Measurements from ENCODE around the gene CES1.
"Not testable (repeated sequence)": the region's sequence is repeated elsewhere in the genome, so short reads cannot be mapped to it uniquely, and the experiment has no call there.

Gene CES1

DNA sequence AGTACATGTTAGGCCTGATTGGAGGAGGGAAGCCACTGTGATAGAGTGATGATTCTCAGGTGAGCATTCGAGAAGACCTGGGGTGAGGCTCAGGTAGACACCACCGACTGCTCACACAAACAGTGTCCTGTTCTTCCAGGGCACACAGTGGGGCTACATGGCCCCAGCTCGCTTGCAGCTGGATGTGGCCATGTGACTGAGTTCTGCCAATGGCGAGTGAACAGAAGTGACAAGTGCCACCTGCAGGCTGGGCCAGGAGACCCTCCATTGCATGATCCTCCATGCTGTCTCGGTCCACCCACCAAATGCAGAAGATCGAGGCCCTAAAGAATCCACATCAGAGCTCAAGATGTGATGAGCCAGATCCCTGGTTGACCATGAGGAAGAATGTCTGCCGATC is 36.1 kb upstream of the CES1 start:
- TF ChIP-seq EZH2 (IDR thresholded peaks at IDR 0.05; ENCODE audit: borderline replicate concordance, low read length): no peak
- TF ChIP-seq, protein P1, sequence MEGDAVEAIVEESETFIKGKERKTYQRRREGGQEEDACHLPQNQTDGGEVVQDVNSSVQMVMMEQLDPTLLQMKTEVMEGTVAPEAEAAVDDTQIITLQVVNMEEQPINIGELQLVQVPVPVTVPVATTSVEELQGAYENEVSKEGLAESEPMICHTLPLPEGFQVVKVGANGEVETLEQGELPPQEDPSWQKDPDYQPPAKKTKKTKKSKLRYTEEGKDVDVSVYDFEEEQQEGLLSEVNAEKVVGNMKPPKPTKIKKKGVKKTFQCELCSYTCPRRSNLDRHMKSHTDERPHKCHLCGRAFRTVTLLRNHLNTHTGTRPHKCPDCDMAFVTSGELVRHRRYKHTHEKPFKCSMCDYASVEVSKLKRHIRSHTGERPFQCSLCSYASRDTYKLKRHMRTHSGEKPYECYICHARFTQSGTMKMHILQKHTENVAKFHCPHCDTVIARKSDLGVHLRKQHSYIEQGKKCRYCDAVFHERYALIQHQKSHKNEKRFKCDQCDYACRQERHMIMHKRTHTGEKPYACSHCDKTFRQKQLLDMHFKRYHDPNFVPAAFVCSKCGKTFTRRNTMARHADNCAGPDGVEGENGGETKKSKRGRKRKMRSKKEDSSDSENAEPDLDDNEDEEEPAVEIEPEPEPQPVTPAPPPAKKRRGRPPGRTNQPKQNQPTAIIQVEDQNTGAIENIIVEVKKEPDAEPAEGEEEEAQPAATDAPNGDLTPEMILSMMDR (IDR thresholded peaks at IDR 0.05; ENCODE audit: low read length): no peak
- Histone ChIP-seq H3K4me2 (ENCODE audit: low read length) (no peak overlapping the region), H3K4me1 (ENCODE audit: insufficient read depth, low read length, severe bottlenecking) (no peaks in the 10 kb centered on the region), H3K27ac (ENCODE audit: low read depth, low read length, poor library complexity, severe bottlenecking) (no peak overlapping the region), H4K20me1 (ENCODE audit: insufficient read depth, low read length) (no peaks in the 10 kb centered on the region), H3K9me3 (ENCODE audit: low read length) (no peaks in the 10 kb centered on the region), H3K9me2 (ENCODE audit: low read depth, low read length) (no peaks in the 10 kb centered on the region), H3K9ac (ENCODE audit: low read length) (no peak overlapping the region), H3F3A (ENCODE audit: insufficient read depth, low read length) (no peaks in the 10 kb centered on the region), H3K36me3 (ENCODE audit: insufficient read depth, low read length) (no peaks in the 10 kb centered on the region), H3K79me2 (ENCODE audit: insufficient read depth, low read length) (no peaks in the 10 kb centered on the region), H3K27me3 (ENCODE audit: insufficient read depth, low read length) (no peaks in the 10 kb centered on the region), H2AFZ (ENCODE audit: low read length) (no peak overlapping the region), H3K4me3 (ENCODE audit: low read depth, low read length, poor library complexity, severe bottlenecking) (no peak overlapping the region)

- Histone ChIP-seq H4K20me1 (ENCODE audit: insufficient read depth, low read length) (no peaks in the 10 kb centered on the region), H3K9ac (ENCODE audit: low read length) (no peak overlapping the region), H3K4me2 (ENCODE audit: low read length) (no peak overlapping the region), H2AFZ (ENCODE audit: low read length) (no peak overlapping the region), H3K27ac (ENCODE audit: low read depth, low read length, poor library complexity, severe bottlenecking) (no peak overlapping the region), H3K9me2 (ENCODE audit: low read depth, low read length) (no peaks in the 10 kb centered on the region), H3K36me3 (ENCODE audit: insufficient read depth, low read length) (no peaks in the 10 kb centered on the region), H3K9me3 (ENCODE audit: low read length) (no peaks in the 10 kb centered on the region), H3K79me2 (ENCODE audit: insufficient read depth, low read length) (no peaks in the 10 kb centered on the region), H3F3A (ENCODE audit: insufficient read depth, low read length) (no peaks in the 10 kb centered on the region), H3K4me3 (ENCODE audit: low read depth, low read length, poor library complexity, severe bottlenecking) (no peak overlapping the region), H3K4me1 (ENCODE audit: insufficient read depth, low read length, severe bottlenecking) (no peaks in the 10 kb centered on the region), H3K27me3 (ENCODE audit: insufficient read depth, low read length) (no peaks in the 10 kb centered on the region)
- no peak for TF ChIP-seq EZH2 (IDR thresholded peaks at IDR 0.05; ENCODE audit: borderline replicate concordance, low read length)
- TF ChIP-seq, protein P1 (IDR thresholded peaks at IDR 0.05; ENCODE audit: low read length): no peak
These were observed 35.2 kb upstream of the CES1 start for GRCh38 chr16:55868137-55868536.

DNA sequence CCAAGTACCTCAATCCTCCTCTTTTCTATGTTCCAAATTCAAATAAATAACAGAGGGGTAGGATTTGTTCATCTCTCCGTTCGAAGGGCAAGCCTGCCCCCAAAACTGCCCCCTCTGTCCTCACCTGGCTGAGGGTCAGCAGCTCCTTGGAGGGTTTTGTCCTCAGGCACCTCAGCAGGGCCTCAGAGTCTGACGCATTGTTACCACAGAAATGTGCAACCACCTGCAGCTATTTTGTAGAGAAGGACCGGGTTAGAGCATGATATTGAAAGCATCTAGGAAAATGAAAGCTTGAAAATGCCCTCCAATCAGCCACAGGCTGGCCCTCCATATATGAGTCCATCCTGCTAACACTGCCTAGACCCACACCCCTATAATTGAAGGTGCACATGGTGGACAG is 28.4 kb upstream of the CES1 start:
- Histone ChIP-seq H3K9me3 (ENCODE audit: low read length) (no peaks in the 10 kb centered on the region), H3K27ac (ENCODE audit: low read depth, low read length, poor library complexity, severe bottlenecking) (no peak overlapping the region), H3K27me3 (ENCODE audit: insufficient read depth, low read length) (no peaks in the 10 kb centered on the region), H2AFZ (ENCODE audit: low read length) (no peak overlapping the region), H3K4me3 (ENCODE audit: low read depth, low read length, poor library complexity, severe bottlenecking) (no peak overlapping the region), H3K36me3 (ENCODE audit: insufficient read depth, low read length) (no peaks in the 10 kb centered on the region), H3F3A (ENCODE audit: insufficient read depth, low read length) (no peaks in the 10 kb centered on the region), H3K4me1 (ENCODE audit: insufficient read depth, low read length, severe bottlenecking) (no peaks in the 10 kb centered on the region), H4K20me1 (ENCODE audit: insufficient read depth, low read length) (no peaks in the 10 kb centered on the region), H3K9ac (ENCODE audit: low read length) (no peak overlapping the region), H3K9me2 (ENCODE audit: low read depth, low read length) (no peaks in the 10 kb centered on the region), H3K79me2 (ENCODE audit: insufficient read depth, low read length) (no peaks in the 10 kb centered on the region), H3K4me2 (ENCODE audit: low read length) (no peak overlapping the region)
- no peak for TF ChIP-seq EZH2 (IDR thresholded peaks at IDR 0.05; ENCODE audit: borderline replicate concordance, low read length)
- TF ChIP-seq, protein P1 (IDR thresholded peaks at IDR 0.05; ENCODE audit: low read length): no peak

- H3F3A ChIP-seq (ENCODE audit: insufficient read depth, low read length): not testable (repeated sequence)
These were observed 24.8 kb upstream of the CES1 start for GRCh38 chr16:55857650-55858049.

More at GRCh38 chr16:55857650-55858049, 24.8 kb upstream of the CES1 start:
- not testable (repeated sequence) for H3K27me3 ChIP-seq (ENCODE audit: insufficient read depth, low read length); H3K27ac ChIP-seq (ENCODE audit: low read depth, low read length, poor library complexity, severe bottlenecking); H2AFZ ChIP-seq (ENCODE audit: low read length); H3K4me2 ChIP-seq (ENCODE audit: low read length); H3K4me3 ChIP-seq (ENCODE audit: low read depth, low read length, poor library complexity, severe bottlenecking); H3K79me2 ChIP-seq (ENCODE audit: insufficient read depth, low read length); H3K9me2 ChIP-seq (ENCODE audit: low read depth, low read length); H3K9ac ChIP-seq (ENCODE audit: low read length); H3K4me1 ChIP-seq (ENCODE audit: insufficient read depth, low read length, severe bottlenecking); H4K20me1 ChIP-seq (ENCODE audit: insufficient read depth, low read length); H3K36me3 ChIP-seq (ENCODE audit: insufficient read depth, low read length); H3K9me3 ChIP-seq (ENCODE audit: low read length)

All from OCI-LY1 (cell line).